ENCODE results near the gene RBP3. TPM values are rescaled to one million over a fixed set of nuclear protein-coding genes. Genes with fewer than 3 reads are reported as not detected.

Gene RBP3
- total RNA-seq, 1 experiment from 2014 or later, result not detected

GRCh38 chr10:47298715-47299114 lies 49.4 kb upstream of the RBP3 start:
- Histone ChIP-seq H3K4me2 (ENCODE audit: low read length) (no peak overlapping the region), H3K79me2 (ENCODE audit: insufficient read depth, low read length) (no peaks in the 10 kb centered on the region), H3K27ac (ENCODE audit: low read depth, low read length) (no peak overlapping the region), H3K4me3 (replicated peaks in 1 of 2; ENCODE audit: low read depth in 1 of 2, low read length in 2 of 2) (no peak overlapping the region), H3K36me3 (ENCODE audit: control insufficient read depth in 1 of 2, insufficient read depth in 2 of 2, low read length in 2 of 2) (no peaks in the 10 kb centered on the region), H3K27me3 (ENCODE audit: insufficient read depth, low read length) (0 out of 2 replicates have a peak, but pooled peaks cover 11% of the 10 kb centered on the region), H3K9me2 (ENCODE audit: insufficient read depth) (no peaks in the 10 kb centered on the region), H3K9ac (ENCODE audit: low read length) (no peak overlapping the region), H4K20me1 (ENCODE audit: insufficient read depth) (no peaks in the 10 kb centered on the region), H3K9me3 (ENCODE audit: control insufficient read depth in 1 of 2, insufficient read depth in 1 of 2, low read depth in 1 of 2, low read length in 2 of 2) (no peaks in the 10 kb centered on the region), H2AFZ (ENCODE audit: low read depth, low read length, poor library complexity, severe bottlenecking) (no peak overlapping the region), H3K4me1 (ENCODE audit: control insufficient read depth in 1 of 2, insufficient read depth in 2 of 2, low read length in 2 of 2) (no peaks in the 10 kb centered on the region)
- RAD21 ChIA-PET (ENCODE audit: low non-redundant PET in 1 of 2, low total read pairs in 2 of 2, uncharacterized antibody in 2 of 2, unreplicated experiment in 2 of 2), result no interaction called here
- POLR2A ChIA-PET, result interaction anchor here (0.7 kb wide), 1 partner anchor 77 kb away, joined by 4 read pairs; no protein-coding TSS in a partner anchor
- intact Hi-C loops (cut with micrococcal nuclease), result no loop called here
- CTCF ChIA-PET, result interaction anchor here (1.2 to 1.4 kb wide), 2 partner anchors 250 to 304 kb away, joined by 3 read pairs; no protein-coding TSS in a partner anchor
- no TSS peak for BruUV-seq (replicated peaks)
- DNase-seq (ENCODE audit: low read depth, low spot score) (no peak), ATAC-seq (no peak)
- TF ChIP-seq SRF (IDR thresholded peaks at IDR 0.05; ENCODE audit: low read depth) (no peak), EGR1 (IDR thresholded peaks at IDR 0.05; ENCODE audit: low read depth) (no peak), TCF7L2 (IDR thresholded peaks at IDR 0.05; ENCODE audit: borderline replicate concordance, extremely low read depth, insufficient read depth, insufficient read length) (no peak), FOSL1 (IDR thresholded peaks at IDR 0.05; ENCODE audit: low read depth) (no peak), POLR2AphosphoS5 (IDR thresholded peaks at IDR 0.05; ENCODE audit: low read depth, low read length) (no peak), EZH2phosphoT487 (IDR thresholded peaks at IDR 0.05; ENCODE audit: borderline replicate concordance) (no peak), CEBPB (IDR thresholded peaks at IDR 0.05; ENCODE audit: low read depth) (no peak)
- TF ChIP-seq, protein P1, sequence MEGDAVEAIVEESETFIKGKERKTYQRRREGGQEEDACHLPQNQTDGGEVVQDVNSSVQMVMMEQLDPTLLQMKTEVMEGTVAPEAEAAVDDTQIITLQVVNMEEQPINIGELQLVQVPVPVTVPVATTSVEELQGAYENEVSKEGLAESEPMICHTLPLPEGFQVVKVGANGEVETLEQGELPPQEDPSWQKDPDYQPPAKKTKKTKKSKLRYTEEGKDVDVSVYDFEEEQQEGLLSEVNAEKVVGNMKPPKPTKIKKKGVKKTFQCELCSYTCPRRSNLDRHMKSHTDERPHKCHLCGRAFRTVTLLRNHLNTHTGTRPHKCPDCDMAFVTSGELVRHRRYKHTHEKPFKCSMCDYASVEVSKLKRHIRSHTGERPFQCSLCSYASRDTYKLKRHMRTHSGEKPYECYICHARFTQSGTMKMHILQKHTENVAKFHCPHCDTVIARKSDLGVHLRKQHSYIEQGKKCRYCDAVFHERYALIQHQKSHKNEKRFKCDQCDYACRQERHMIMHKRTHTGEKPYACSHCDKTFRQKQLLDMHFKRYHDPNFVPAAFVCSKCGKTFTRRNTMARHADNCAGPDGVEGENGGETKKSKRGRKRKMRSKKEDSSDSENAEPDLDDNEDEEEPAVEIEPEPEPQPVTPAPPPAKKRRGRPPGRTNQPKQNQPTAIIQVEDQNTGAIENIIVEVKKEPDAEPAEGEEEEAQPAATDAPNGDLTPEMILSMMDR (IDR thresholded peaks at IDR 0.05 in 2 of 3, conservative IDR thresholded peaks at IDR 0.05 in 1 of 3; ENCODE audit: borderline replicate concordance in 1 of 3, insufficient read depth in 1 of 3, low read depth in 2 of 3, low read length in 2 of 3), result no peak
